Measurements from ENCODE around the gene EMC1. TPM values are rescaled to one million over a fixed set of nuclear protein-coding genes. Genes with fewer than 3 reads are reported as not detected.
"Not testable (repeated sequence)": the region's sequence is repeated elsewhere in the genome, so short reads cannot be mapped to it uniquely, and the experiment has no call there.

The EMC1 gene
- total RNA-seq, 1 donor from 2014 or later, result 63.9 TPM

DNA sequence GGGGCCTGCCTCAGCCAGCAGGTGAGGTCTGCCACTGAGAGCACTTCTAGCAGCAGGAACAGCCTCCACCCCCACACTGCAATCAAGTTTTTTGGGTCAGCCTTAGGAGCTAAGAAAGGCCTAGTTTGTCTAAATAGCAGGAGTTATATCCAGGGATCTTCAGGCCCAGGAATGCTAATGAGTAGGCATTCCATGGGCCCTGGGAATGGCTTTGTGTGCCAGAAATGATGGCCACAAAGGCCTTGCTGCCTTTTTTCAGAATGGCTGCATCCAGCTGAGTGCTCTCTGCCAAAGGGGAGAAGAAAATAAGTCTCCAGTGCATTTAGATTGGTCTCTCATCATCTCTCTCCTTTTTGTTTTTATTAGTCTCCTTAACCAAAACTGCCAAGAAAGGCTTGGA is 3.1 kb upstream of the EMC1 start:
- intact Hi-C loops (cut with micrococcal nuclease), result loop anchor here (5.0 to 10.0 kb wide), 3 partner anchors 328 to 630 kb away; partner anchors contain the start of genes NBL1 and OTUD3

DNA sequence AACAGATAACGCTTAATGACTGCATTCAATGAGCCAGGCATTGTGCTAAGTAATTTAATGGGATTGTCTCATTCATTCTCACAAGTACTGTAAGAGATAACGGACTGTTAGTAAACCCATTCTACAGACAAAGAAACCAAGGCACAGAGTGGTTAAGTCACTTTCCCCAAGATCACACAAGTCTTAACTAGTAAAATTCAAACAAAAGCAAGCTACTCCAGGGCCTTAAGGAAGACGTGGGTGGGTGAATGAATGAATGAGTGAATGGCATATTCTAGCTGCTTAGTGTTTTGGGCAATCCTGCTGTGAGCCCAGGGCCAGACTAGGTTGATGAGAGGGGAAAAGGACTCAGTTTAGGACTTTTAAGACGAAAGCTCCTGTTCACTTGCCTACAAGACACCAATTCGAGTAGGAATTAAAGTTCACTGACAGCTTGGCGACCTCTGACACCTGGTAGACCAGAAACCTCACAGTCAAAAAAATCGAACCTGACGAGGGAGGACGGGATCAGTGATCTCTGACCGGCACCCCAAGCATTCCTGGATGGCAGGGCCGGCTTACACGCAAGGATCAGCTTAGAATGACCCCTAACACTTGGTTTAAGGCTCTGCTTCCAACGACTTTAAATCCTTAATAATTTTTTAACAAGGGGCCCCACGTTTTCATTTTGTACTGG is 557 bp downstream of the EMC1 start:
- Mint-ChIP-seq H3K4me3 (peak overlapping the region; percentile 99), H3K27ac (peak overlapping the region; percentile 98), H3K4me1 (ENCODE audit: low read depth) (peaks cover 22% of the 10 kb centered on the region), H3K9me3 (no peaks in the 10 kb centered on the region), H3K27me3 (ENCODE audit: insufficient read depth) (no peaks in the 10 kb centered on the region), H3K36me3 (ENCODE audit: low read depth) (peaks cover 20% of the 10 kb centered on the region)
- intact Hi-C loops (cut with micrococcal nuclease), result loop anchor here (1.0 to 10.0 kb wide), 7 partner anchors 9 to 634 kb away; partner anchors contain the start of genes NBL1, OTUD3 and UBR4
- DNase-seq (ENCODE audit: low spot score), result no peak

More for the DNA sequence above, 3.1 kb upstream of the EMC1 start:
- no peak overlapping the region for H3K4me3 Mint-ChIP-seq
- H3K36me3 Mint-ChIP-seq (ENCODE audit: low read depth), result peaks cover 32% of the 10 kb centered on the region
- H3K27me3 Mint-ChIP-seq (ENCODE audit: insufficient read depth), result no peaks in the 10 kb centered on the region
- no peaks in the 10 kb centered on the region for H3K9me3 Mint-ChIP-seq
- no peak overlapping the region for H3K27ac Mint-ChIP-seq
- H3K4me1 Mint-ChIP-seq (ENCODE audit: low read depth), result peaks cover 32% of the 10 kb centered on the region
- DNase-seq (ENCODE audit: low spot score), result no peak

DNA sequence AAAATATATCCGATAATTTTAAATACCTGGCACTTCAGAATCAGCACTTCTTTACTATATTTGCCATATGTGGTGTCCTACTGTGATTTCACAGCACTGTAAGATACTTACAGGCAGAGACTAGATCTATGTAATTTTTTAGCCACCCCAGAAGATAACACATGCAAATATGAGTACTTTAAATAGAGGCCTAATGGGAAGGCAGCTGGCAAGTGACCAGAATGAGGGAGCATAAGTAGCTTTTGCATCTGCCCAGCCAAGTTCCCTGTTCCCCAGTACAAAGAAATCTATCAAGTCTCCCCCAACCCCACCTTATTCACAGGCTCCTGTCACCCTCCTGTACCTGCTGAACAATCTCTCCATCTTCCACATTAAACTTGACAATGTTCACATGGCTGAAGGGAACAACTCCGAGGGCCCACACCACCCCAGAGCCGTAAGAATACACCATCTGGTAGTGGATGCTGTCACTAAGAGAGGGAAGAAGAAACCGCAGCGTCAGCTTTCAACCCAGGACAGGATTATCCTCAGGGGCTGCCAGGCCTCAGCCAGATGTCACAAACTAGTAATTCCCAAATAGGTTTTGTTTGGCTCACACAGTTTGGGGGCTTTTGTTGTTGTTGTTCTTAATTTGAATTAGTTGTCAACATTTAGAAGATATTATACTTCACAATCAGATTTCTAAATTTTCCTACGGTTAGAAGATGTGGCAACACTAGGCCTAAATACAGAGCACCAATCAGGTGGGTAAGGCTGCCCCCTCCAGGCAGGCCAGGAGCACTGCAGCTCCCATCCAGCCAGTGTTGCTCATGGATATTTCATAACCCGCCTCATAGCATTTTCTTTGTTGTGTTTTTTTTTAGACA is 10.4 kb downstream of the EMC1 start:
- no peaks in the 10 kb centered on the region for H3K4me1 Mint-ChIP-seq (ENCODE audit: low read depth)
- H3K27ac Mint-ChIP-seq, result no peak overlapping the region
- peak; percentile 54 for DNase-seq (ENCODE audit: low spot score)
- H3K4me3 Mint-ChIP-seq, result no peak overlapping the region
- H3K27me3 Mint-ChIP-seq (ENCODE audit: insufficient read depth), result no peaks in the 10 kb centered on the region
- H3K9me3 Mint-ChIP-seq, result no peaks in the 10 kb centered on the region
- intact Hi-C loops (cut with micrococcal nuclease), result loop anchor here (1.0 to 10.0 kb wide), 4 partner anchors 10 to 357 kb away; partner anchors contain the start of genes EMC1 and MRTO4
- peaks cover 45% of the 10 kb centered on the region for H3K36me3 Mint-ChIP-seq (ENCODE audit: low read depth)

DNA sequence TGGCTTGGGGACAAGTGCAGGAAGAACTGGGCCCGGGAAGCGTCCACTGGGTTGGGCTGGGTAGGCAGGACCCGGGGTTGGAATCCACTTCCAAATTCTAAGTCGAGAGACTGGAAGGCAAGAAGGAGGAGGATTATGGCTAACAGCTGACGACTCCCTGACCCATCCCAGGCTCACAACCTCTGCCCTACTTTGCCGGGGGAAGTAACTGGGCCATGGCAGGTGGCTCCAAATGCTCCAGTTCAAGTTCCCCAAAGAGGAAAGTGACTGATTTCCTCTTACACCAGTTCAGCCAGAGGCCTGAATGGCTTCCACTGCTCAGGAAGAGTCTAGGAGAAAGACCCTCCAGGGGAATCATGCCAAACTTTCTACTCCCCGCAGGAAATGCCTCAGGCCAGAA is 11.4 kb downstream of the EMC1 start:
- Mint-ChIP-seq H3K27ac (no peak overlapping the region), H3K4me1 (ENCODE audit: low read depth) (no peaks in the 10 kb centered on the region), H3K4me3 (no peak overlapping the region), H3K27me3 (ENCODE audit: insufficient read depth) (no peaks in the 10 kb centered on the region), H3K36me3 (ENCODE audit: low read depth) (peaks cover 45% of the 10 kb centered on the region), H3K9me3 (no peaks in the 10 kb centered on the region)
- no peak for DNase-seq (ENCODE audit: low spot score)
- intact Hi-C loops (cut with micrococcal nuclease), result loop anchor here (10.0 kb wide), 1 partner anchor 115 kb away; no protein-coding TSS in a partner anchor

DNA sequence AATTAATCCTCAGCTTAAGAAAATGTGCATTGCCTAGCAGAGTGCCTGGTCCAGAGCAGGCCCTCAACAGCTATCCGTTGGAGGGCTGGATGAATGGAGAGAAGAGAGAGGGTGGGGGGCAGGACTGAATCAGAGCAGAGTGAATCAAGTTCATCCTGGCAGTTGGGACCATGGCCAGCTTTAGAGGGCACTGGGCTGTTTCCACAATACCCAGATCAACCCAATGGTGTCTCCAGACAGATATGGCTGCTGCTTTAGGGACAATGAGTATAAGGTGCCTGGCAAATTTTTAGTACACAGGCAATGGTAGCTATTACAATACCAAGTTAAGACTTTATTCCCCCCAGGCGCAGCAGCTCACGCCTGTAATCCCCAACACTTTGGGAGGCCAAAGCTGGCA is 17.1 kb downstream of the EMC1 start:
- Mint-ChIP-seq H3K9me3 (no peaks in the 10 kb centered on the region), H3K4me1 (ENCODE audit: low read depth) (no peaks in the 10 kb centered on the region), H3K27me3 (ENCODE audit: insufficient read depth) (no peaks in the 10 kb centered on the region), H3K4me3 (no peak overlapping the region), H3K27ac (peak overlapping the region; percentile 21), H3K36me3 (ENCODE audit: low read depth) (peaks cover 47% of the 10 kb centered on the region)
- intact Hi-C loops (cut with micrococcal nuclease), result no loop called here
- DNase-seq (ENCODE audit: low spot score), result no peak

DNA sequence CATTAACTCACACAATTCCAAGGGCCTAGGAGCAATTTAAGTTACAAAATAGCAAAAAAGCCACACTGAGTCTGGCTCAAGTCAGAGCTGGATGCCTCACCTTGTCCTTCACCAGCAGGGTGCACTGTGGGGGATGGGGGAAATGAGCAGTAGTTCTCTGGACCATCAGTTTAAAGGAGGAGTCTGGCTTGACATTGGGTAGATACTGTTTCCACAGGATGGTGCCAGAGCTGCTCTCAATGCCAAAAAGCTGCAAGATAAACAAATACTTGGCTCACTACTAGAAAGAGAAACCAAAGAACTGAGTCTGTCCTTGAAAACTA is 18.8 kb downstream of the EMC1 start:
- no peak for DNase-seq (ENCODE audit: low spot score)
- intact Hi-C loops (cut with micrococcal nuclease), result no loop called here
- Mint-ChIP-seq H3K9me3 (no peaks in the 10 kb centered on the region), H3K4me3 (no peak overlapping the region), H3K27me3 (ENCODE audit: insufficient read depth) (no peaks in the 10 kb centered on the region), H3K27ac (no peak overlapping the region), H3K36me3 (ENCODE audit: low read depth) (peaks cover 44% of the 10 kb centered on the region), H3K4me1 (ENCODE audit: low read depth) (no peaks in the 10 kb centered on the region)

DNA sequence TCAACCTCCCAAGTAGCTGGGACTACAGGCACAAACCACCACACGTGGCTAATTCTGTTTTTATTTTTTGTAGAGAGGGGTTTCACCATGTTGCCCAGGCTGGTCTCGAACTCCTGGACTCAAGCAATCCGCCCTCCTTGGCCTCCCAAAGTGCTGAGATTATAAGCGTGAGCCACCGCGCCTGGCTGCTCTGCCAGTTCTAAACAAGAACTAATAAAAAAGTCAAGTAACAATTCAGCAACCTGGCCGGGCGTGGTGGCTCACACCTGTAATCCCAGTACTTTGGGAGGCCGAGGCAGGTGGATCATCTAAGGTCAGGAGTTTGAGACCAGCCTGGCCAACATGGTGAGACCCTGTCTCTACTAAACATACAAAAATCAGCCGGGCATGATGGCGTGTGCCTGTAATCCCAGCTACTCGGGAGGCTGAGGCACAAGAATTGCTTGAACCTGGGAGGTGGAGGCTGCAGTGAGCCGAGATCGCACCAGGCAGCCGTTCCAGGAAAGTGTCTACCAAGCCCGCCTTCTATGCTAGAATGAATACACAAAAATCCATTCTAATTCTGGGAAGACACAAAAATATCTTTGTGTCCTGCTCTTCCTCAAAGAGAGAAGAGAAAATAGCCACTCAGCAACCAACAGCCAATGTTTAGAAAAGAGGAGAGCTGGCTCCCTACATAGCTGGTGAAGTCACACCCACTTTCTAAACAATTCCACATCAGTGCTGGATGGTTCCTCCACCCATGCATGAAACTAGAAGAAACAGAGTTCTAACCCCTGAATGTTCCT is 19.4 kb downstream of the EMC1 start:
- H3K27ac Mint-ChIP-seq; H3K4me1 Mint-ChIP-seq (ENCODE audit: low read depth); H3K4me3 Mint-ChIP-seq; DNase-seq (ENCODE audit: low spot score); H3K9me3 Mint-ChIP-seq; intact Hi-C loops (cut with micrococcal nuclease); H3K27me3 Mint-ChIP-seq (ENCODE audit: insufficient read depth): not testable (repeated sequence)
- peaks cover 44% of the 10 kb centered on the region for H3K36me3 Mint-ChIP-seq (ENCODE audit: low read depth)

DNA sequence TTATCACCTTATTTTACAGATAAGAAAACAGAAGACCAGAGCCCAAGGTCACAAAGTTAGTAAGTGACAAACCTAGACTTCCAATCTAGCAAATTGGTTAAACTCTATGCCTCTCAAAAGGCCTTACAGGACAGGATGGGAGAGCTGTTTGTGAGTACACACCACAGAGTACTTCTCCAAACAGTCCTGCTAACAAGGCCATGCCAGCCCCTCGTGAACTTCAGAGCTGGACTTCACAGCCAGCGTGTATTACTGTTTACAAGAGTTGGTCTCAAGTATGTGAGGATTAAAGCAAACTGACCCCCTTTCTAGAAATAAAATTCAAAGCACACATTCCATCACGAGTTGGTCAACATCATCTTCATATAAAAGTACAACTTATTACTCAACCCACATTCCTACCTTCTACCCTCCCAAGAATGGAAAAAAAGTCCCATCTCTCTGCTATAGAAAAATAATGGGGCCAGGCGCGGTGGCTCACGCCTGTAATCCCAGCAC is 21.4 kb downstream of the EMC1 start:
- Mint-ChIP-seq H3K36me3 (ENCODE audit: low read depth) (peaks cover 50% of the 10 kb centered on the region), H3K27me3 (ENCODE audit: insufficient read depth) (no peaks in the 10 kb centered on the region), H3K27ac (no peak overlapping the region), H3K9me3 (no peaks in the 10 kb centered on the region), H3K4me3 (no peak overlapping the region), H3K4me1 (ENCODE audit: low read depth) (no peaks in the 10 kb centered on the region)
- intact Hi-C loops (cut with micrococcal nuclease), result no loop called here
- DNase-seq (ENCODE audit: low spot score), result no peak

DNA sequence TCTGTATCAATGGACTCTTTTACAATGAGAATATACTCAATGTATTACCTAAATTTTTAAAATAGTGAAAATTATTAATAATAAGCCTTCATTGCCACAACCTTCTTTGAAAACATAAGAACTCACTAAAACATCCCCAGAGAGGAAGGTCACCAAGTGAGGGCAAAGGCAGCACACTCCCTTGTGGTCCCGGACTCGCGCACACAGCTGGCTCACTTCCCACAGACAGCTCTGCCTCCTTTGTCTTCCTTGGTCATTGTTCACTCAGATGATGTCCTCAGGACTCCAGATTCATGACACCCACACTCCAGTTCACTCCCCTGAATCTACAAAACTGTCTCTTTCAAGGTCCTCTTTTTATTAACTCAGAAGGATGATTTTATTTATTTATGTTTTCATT is 22.1 kb downstream of the EMC1 start:
- peaks cover 56% of the 10 kb centered on the region for H3K36me3 Mint-ChIP-seq (ENCODE audit: low read depth)
- no peak for DNase-seq (ENCODE audit: low spot score)
- H3K4me1 Mint-ChIP-seq (ENCODE audit: low read depth), result no peaks in the 10 kb centered on the region
- no peaks in the 10 kb centered on the region for H3K9me3 Mint-ChIP-seq
- H3K27ac Mint-ChIP-seq, result no peak overlapping the region
- no peaks in the 10 kb centered on the region for H3K27me3 Mint-ChIP-seq (ENCODE audit: insufficient read depth)
- intact Hi-C loops (cut with micrococcal nuclease), result no loop called here
- no peak overlapping the region for H3K4me3 Mint-ChIP-seq

DNA sequence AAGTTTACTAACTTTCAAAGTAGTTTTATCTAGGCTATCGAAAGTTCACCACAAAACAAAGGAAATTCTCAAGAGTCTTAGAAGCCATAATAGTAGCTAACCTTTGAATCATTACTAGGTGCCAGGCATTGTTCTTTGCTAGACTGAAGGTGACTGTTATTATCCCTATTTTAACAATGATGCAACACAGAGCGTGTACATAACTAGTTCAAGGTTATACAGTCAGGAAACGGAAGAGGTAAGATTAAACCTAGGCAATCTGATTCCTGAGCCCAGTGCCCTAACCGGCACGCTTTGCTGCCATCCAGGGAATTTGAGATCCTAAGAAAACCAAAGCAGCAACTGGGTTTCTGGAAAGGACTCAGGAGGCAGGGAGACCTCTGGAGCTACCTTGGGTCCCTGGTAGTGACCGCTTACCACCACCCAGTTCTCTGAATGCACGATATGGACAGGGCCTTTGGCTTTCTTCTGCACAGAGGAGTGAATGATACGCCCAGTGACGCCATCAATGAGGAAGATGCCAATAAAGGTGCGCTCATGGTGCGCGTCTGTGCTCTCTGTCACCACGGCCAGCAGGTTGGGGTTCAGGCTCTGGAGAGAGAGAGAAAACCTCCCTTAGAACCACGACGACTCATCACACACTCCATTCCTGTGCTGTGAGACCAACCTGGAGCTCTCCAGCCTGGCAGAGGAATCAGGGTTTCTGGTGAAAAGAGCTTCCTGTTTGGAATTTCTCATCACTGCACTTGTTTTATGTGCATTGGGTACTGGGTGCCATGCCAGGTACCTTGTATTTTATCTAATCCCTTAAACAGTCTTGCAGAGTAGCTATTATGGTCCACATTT is 28.1 kb downstream of the EMC1 start:
- intact Hi-C loops (cut with micrococcal nuclease), result no loop called here
- H3K27me3 Mint-ChIP-seq (ENCODE audit: insufficient read depth), result no peaks in the 10 kb centered on the region
- H3K4me1 Mint-ChIP-seq (ENCODE audit: low read depth), result peaks cover 15% of the 10 kb centered on the region
- no peak for DNase-seq (ENCODE audit: low spot score)
- no peak overlapping the region for H3K27ac Mint-ChIP-seq
- H3K36me3 Mint-ChIP-seq (ENCODE audit: low read depth), result peaks cover 53% of the 10 kb centered on the region
- no peak overlapping the region for H3K4me3 Mint-ChIP-seq
- no peaks in the 10 kb centered on the region for H3K9me3 Mint-ChIP-seq

DNA sequence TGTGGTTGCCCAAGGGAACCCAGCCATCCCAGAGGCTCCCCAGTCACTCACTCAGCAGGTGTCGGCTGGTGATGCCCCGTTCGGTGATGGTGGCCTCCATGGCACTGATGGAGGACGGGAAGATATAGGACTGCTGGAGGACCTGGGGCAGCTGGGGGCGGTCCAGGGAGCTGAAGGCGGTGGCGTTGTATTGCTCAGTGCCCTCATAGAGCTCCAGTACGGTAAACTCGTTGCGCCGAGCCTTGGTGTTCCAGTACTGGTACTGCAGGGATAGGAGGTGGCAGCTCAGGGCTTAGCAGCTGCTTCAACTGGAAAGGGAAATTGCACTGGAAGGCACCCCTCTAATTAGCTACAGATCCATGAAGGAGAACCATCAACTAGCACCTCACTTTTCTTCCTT is 28.8 kb downstream of the EMC1 start:
- no peak for DNase-seq (ENCODE audit: low spot score)
- H3K27ac Mint-ChIP-seq, result no peak overlapping the region
- H3K27me3 Mint-ChIP-seq (ENCODE audit: insufficient read depth), result no peaks in the 10 kb centered on the region
- no peak overlapping the region for H3K4me3 Mint-ChIP-seq
- intact Hi-C loops (cut with micrococcal nuclease), result no loop called here
- peaks cover 15% of the 10 kb centered on the region for H3K4me1 Mint-ChIP-seq (ENCODE audit: low read depth)
- no peaks in the 10 kb centered on the region for H3K9me3 Mint-ChIP-seq
- H3K36me3 Mint-ChIP-seq (ENCODE audit: low read depth), result peaks cover 53% of the 10 kb centered on the region

DNA sequence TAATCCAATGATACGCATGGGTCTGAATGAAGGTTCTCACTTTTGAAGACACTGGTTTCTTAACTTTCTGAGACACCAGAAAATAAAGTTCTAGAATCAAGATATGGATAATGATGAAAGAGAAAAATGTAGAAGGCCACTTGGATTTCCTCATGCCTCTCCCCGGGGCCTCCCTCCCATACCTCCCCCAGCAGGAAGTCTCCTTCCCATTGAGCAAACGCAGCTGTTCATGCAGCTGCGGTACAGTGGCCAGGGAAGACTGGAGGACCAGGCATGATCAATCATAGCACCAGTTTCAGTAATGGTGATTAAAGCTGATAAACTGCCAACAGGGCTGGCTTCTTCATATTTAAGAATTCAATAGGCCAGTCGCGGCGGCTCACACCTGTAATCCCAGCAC is 30.3 kb downstream of the EMC1 start:
- Mint-ChIP-seq H3K27ac (no peak overlapping the region), H3K27me3 (ENCODE audit: insufficient read depth) (no peaks in the 10 kb centered on the region), H3K4me3 (no peak overlapping the region), H3K9me3 (no peaks in the 10 kb centered on the region), H3K4me1 (ENCODE audit: low read depth) (peaks cover 15% of the 10 kb centered on the region), H3K36me3 (ENCODE audit: low read depth) (peaks cover 48% of the 10 kb centered on the region)
- intact Hi-C loops (cut with micrococcal nuclease), result no loop called here
- DNase-seq (ENCODE audit: low spot score), result no peak

All from activated T-helper 1 cell treated with anti-CD3 and anti-CD28 coated beads, Interleukin-12 subunit alpha, Interleukin-12 subunit beta, Interleukin-2, Interleukin-4 antibody, amounts not matched to agents 30 ng/mL and 10 ng/mL and 1 ng/mL, durations not matched to agents 14 hours and 24 hours and 36 hours (primary cell).